Activated T-helper 1 cell treated with Interleukin-2 at 50 U/mL for 16 hours (primary cell): ENCODE results near the gene RPS6KB2.

Experiments
- DNase-seq: peaks from one replicate; pipeline ENCODE4 v3.0.0-alpha.2; 2020; ENCODE audit warnings: low read depth

The RPS6KB2 gene

GRCh38 chr11:67429722-67430121 lies 1.4 kb downstream of the RPS6KB2 start:
- no peak for DNase-seq

- no peak for DNase-seq
Observed at GRCh38 chr11:67431346-67432249, 3.3 kb downstream of the RPS6KB2 start.

GRCh38 chr11:67432655-67433349 lies 4.5 kb downstream of the RPS6KB2 start:
- no peak for DNase-seq

- DNase-seq, result no peak
Observed at GRCh38 chr11:67433536-67434394, 5.5 kb downstream of the RPS6KB2 start.

- DNase-seq, result no peak
Observed at GRCh38 chr11:67434395-67434881, 6.1 kb downstream of the RPS6KB2 start.

GRCh38 chr11:67435031-67435726 lies 6.9 kb downstream of the RPS6KB2 start:
- no peak for DNase-seq

GRCh38 chr11:67435727-67436458 lies 7.6 kb downstream of the RPS6KB2 start:
- no peak for DNase-seq

- peak; percentile 49 for DNase-seq
Observed at GRCh38 chr11:67436459-67437081, 8.3 kb downstream of the RPS6KB2 start.

- DNase-seq, result peak; percentile 78
Observed at GRCh38 chr11:67437082-67437808, 9.0 kb downstream of the RPS6KB2 start, which contains the start of gene PTPRCAP. TSS of gene PTPRCAP (minus strand) at chr11:67437682. CDS start at chr11:67437619, 63 bp downstream.

GRCh38 chr11:67437809-67438157 lies 9.5 kb downstream of the RPS6KB2 start:
- DNase-seq, result no peak

- peak; percentile 59 for DNase-seq
Observed at GRCh38 chr11:67438158-67438902, 10.0 kb downstream of the RPS6KB2 start.

GRCh38 chr11:67439321-67440228 lies 11.3 kb downstream of the RPS6KB2 start:
- DNase-seq, result no peak

- no peak for DNase-seq
Observed at GRCh38 chr11:67440229-67441097, 12.2 kb downstream of the RPS6KB2 start.

- no peak for DNase-seq
Observed at GRCh38 chr11:67441098-67441563, 12.8 kb downstream of the RPS6KB2 start.

- DNase-seq, result no peak
Observed at GRCh38 chr11:67441731-67442351, 13.5 kb downstream of the RPS6KB2 start.
